Activated CD8-positive, alpha-beta memory T cell treated with anti-CD3 and anti-CD28 coated beads for 24 hours (primary cell): ENCODE measurements around the gene UFM1.
"Not testable (repeated sequence)": the region's sequence is repeated elsewhere in the genome, so short reads cannot be mapped to it uniquely, and the experiment has no call there.

Source experiments
- DNase-seq: peaks from one replicate; pipeline ENCODE4 v3.0.0-alpha.2; 2020

UFM1 gene

DNA sequence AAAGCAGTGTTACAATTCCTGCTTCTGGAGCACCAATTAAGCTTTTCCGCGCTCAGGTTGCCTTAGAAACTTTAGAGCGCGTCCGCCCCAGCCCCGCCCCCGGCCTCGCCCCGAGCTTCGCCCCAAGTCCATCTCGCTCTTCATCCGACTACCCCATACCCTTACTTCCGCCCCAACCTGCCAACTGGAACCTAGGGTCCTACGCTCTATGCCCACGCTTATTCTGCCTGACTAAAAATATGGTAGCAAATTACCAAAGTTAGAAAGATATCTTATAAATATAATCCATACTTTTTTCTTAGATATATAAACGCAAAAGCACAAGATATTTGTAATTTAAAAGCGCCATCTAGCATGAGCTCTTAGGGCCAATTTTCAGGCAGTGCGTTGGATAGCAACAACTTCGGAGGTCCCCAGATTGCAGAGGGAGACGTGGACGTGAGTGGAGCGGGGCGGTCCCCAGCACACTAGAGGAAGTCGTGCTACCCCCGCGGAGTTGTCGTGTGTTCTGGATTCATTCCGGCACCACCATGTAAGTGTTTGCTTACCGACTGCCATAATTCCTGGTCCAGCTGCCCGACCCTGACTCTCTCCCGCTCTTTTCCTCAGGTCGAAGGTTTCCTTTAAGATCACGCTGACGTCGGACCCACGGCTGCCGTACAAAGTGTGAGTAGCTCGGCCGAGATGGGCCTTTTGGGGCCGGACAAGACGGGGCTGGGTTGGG lies at the start of gene UFM1:
Gene UFM1, plus strand, starts transcription at position 462 of the 724 bp plus-strand sequence. Its CDS starts 69 bp downstream, at position 531.
- peak; percentile 89 for DNase-seq

DNA sequence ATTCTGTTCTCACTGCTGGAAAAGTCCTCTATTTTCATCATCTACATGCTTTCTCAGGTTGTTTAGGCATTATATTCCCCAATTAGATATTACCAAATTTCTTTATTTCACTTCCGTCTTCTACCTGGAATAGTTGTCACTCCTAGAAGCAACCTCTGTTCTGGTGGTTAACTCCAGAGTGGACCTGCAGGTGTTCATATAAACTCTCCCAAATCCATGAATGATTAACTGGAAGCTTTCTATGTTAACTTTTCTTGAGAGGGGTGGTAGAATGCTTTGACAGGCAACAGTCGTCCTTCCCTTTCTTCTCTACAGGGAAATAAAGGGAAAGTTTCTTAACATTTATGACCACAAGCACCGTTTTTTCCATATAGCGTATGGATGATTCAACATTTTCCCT lies 48.4 kb upstream of the UFM1 start:
- no peak for DNase-seq

DNA sequence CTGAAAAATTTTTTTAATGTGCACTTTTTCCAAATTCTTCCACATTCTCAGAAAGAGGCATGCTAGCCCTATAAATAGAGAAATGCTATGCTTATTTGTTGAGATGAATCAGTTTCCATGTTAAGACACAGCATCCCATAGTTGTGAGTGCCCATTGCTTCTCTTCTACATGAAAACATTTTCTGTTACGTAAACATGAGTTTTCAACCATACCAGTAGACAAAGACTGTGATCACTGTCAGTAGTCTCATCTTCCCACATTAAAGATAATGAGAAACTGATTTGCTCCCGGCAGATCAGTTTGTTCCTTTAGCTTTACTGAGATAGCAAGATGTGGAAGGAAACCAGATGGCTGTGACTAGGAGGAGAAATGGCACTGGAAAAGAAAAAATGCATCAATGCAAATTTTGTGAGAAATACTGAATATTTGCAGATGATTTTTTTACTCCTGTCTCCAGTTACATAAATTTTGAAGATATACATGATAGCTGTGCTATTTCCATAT lies 45.8 kb upstream of the UFM1 start:
- no peak for DNase-seq

DNA sequence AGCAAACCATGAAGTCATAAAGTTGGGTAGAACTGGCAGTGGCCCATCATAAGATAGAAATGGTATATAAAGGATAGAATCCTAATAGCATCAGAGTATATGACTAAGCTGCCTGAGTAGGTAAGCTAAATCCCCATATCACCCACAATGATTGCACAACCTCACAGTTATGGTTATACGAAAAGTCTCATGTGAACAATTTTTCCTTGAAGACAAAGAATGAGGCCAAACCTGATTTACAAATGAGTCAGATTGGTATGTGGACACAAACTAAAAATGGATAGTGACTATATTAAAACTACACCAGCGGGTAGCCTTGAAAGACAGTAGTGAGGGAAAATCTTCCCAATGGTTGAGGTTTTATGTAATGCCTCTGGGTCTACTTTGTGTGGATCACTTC lies 40.9 kb upstream of the UFM1 start:
- DNase-seq = no peak

DNA sequence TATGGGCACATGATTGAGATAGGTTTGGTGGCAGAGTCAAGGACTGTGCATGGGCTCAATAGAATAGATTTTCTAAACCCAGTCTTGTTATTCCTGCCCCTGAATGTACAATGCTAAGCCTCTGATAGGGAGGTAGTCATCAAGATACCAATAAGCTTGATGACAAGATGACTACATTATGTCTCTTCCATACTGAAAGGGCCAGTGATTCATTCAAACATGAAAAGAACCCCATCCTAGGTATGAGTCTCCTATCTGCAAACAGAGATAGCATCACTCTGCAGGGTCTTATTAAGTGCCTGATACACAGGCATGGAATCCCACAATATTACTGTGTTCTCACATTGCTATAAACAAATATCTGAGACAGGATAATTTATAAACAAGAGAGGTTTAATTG lies 40.3 kb upstream of the UFM1 start:
- no peak for DNase-seq

DNA sequence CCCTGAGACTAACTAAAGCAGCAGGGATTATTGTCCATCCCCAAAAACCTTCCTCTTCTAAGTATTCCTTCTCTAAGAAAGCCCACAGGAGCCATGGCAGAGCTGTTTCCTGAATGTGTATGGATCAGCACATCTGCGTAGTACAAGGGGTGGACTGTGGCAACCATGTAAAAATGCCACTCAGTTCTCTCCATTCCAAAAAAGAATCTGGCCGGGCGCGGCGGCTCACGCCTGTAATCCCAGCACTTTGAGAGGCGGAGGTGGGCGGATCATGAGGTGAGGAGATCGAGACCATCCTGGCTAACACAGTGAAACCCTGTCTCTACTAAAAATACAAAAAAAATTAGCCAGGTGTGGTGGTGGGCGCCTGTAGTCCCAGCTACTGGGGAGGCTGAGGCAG lies 38.5 kb upstream of the UFM1 start:
- not testable (repeated sequence) for DNase-seq

DNA sequence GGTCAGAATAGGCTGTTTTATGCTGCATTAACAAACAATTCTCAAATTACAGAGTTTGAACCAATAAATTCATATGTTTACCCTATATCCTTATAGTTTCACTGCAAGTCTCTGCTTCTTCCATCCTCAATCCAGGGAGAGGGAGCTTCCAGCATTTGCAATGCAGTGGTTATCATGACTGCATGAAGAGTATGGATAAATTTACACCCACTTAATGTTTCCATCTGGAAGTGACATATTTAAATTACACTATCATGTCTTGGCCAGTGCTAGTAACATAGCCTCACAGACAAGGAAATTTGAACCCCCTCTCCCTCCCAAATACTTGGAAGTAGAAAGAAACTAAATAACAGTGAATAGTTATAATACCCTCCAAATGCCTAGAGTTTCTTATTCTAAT lies 33.5 kb upstream of the UFM1 start:
- DNase-seq = no peak

DNA sequence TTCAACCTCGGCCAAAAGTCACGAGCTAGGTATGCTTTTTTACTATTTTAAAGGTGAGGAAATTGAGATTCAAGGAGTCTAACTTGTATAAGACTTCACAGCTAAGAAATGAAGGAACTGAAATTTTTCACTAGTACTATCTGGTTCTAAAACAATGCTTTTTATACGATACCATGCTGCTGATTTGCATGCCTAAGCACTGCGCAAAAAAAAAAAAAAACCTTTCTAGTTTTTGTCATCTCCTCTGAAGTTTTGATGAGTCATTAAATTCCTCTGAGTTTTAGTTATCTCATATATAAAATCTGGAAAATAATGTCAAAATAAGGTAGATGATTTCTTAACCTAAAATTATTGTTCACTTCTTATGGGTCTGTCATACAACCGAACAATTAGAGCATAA lies 28.0 kb upstream of the UFM1 start:
- DNase-seq = no peak

DNA sequence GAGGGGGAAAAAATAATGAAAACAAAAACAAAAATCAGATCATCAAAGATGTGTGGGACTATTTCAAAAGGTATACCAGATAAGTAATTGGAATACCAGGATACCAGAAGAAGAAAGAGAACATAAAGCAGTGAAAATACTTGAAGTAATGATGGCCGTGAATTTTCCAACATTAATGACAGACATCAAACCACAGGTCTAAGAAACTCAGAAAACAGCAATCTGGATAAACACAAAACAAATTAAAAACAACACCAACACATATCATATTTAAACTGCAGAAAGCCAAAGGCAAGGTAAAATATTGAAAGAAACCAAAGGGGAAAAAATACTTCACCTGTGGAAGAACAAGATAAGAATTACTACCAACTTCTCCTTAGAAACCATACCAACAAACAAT lies 24.2 kb upstream of the UFM1 start:
- DNase-seq = no peak

DNA sequence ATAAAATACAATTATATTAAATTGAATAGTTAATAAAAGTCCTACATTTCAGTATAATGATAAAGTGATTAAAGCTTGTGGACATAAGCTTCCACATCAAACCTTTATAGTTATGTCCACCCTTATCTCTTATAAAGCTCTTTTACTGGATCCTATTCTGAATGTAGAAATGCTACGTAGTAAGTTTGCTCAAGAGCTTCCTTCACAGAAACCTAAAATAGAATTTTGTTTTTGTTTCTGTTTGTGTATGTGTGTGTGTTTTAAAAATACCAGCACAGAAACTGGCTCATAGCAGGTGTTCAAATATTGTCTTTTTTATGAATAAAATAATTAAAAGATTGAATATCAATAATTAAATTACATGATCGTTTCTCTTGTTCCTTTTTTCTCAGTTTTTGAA lies 21.0 kb upstream of the UFM1 start:
- DNase-seq = no peak

DNA sequence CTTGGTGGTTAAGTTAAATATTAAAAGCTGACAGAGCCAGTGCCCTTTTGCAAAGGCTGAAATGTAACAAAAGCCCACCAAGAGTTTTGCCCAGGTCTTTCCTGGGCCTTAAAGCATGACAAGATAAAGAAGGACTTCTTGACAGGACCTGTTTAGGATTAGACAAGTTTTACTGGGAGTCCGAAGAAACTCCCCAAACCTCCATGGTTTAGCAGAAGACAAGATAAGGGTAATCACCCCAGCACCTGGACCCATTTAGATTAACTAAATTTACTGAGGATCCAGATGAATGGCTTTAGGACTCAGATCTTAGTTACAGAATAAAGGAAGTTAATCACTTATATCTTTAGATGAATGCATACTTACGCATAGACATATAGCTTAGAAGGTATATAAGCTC lies 14.8 kb upstream of the UFM1 start:
- no peak for DNase-seq

DNA sequence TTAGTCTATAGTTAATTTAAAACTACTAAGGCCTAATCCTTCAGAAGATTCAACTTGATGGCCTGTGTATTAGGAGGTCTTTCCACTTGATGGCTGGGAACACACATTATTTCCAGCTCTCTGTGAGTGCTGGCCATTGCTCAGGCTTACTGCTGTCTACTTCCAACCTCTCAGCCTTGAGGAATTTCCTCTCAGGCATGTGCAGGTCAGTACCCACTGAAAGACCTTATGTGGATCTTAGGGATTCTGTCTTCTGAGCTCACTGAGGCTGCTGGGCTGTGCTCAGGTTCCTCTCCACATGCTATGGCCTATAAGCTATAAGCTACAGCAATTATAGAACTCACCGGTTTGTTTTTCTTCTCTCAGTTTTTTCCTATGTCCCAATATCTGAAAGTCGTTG lies 11.6 kb upstream of the UFM1 start:
- no peak for DNase-seq

DNA sequence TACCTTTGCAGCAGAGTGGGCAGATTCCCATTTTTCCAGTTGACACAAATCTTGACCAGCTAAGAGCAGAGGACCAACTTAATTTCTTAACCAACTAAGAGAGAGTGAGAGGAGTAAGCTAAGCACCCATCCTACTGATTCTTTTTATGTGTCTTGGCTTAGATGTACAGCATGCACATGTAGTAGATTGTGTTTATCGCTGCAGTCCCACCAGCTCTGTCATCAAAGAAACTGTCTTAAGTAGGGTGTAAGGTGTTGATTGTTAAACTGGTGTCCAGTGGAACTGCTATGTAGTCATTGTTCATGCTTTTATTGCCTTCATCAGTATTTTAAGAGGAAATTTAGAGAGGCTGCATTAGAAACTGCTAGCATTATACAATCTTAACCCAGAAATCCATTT lies 9.0 kb upstream of the UFM1 start:
- no peak for DNase-seq

DNA sequence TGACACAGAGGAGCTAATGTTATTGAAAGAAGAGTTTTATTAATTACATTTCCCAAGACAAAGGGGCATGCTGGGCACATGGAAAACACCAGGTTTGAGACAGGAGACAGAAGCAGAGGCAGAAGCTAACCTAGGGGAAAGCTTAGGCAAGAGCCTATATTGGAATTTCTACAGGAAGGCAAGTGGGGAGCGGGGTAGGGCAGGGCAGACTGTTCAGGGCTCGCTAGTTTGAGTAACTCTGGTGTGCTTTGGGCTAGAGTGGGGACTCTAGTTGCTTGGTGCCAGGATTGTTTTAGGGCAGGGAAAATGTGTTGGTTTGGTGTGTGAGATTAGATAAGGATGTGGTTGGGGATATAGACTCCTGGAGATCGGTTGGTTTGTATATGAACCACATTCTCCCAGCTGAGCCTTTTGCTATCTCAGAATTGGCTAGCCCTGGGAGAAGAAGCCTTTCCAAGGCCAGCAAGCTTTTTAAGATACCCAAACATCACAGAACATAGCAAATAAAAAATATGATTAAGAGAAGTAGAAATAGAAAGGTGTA lies 8.4 kb upstream of the UFM1 start:
- DNase-seq = no peak

DNA sequence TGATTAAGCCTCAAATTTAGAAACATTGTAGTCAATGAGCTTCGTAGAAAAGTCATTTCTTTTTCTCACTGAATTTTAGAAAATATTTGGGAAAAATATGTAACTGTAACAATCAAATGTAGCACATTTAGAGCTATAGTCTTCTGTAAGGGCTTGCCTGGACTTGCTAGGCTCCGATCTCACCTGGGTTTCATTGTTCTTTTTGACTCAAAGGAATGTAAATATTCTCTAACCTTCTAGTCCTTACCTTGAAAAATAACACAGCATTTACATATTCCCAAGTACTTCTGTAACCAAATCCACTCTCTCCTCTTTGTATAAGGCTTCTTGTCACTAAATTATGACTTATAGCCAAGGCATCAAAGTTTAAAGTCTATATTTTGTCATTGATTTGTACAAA lies 2.9 kb upstream of the UFM1 start:
- DNase-seq = no peak

DNA sequence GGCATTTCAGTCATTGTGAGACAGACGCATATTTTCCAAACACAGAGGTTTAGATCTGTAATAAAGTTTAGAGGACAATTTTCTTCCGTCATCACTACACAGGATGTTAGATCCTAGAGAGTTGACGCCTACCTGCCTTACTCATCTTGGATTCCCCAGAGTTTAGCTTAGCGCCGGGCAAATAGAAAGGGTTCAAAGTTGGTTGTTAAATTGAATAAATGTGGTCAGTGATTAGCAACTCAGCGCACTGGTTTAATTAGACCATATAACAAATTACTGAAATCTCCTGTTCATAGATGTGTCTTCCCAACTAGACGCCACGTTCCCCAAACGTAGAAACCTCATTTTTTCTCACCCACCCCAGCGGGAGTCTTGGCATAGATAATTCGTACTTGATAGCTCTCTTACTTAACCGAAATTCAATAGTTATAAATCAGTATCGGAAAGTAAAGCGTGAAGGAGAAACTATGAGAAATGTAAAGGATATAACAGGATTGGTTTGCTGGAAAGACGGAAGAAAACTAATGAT lies 726 bp upstream of the UFM1 start:
- DNase-seq = no peak

DNA sequence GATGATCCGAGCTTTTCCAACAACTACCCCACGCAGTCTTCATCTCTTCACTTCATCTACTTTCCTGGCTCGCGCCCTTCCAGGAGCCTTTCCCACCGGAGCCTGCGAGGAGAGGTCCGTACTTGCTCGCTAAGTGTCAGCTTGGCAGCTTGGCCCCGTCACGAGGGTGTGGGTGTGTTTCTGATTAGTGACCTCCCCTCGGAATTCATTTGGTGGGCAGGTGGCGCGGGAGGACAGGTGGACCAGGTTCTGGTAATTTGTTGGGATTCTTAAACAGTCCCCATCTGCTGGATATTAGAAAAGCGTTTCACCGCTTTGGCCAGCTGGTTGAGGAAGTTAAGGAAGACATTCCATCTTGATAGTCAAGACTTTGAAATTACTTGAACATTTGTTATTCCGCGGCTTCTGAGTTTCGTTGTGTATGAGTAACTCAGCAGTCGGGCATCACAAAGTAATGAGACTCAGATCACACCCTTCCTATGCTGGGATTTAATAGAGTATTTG lies 515 bp downstream of the UFM1 start:
- no peak for DNase-seq

DNA sequence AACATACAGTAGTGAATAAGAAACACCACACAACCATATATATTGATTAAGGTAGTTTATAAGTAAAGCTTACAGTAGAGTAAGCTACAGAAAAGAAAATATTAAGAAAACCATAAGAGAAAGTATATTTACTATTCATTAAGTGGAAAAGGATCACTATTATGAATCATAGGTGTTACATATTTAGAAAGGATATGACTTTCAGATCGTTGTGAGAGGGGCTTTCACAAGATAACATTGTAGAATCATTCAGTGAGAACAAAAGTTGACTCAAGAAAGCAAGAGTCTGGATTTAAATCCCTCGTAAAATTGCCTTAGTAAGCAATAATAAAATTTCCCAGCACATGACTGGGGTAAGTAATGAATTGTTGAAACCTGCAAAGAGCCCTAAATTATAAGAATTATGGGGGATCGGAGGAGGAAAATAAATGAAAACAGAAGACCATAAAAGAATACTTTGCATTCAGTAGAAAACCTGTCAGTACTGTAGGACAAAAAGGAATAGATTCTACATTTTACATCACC lies 6.0 kb downstream of the UFM1 start:
- DNase-seq = no peak

DNA sequence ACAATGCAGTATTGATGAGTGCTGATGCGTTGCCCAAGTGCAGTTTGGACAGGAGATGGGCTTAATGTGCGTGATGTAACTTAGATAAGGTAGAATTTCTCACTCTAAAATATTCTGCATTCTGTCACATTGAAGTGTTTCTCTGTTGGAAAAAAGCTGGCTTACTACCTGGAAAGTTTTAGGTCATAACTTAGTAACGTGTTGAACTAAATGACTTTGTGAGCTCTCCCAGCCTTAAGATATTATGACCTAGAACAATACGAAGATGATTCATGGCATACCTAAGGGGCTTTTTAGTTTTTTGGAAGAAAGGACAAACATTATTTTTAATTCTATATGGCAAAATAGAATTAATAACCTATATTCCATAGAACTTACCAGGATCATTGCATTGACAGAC lies 9.0 kb downstream of the UFM1 start:
- DNase-seq = no peak

DNA sequence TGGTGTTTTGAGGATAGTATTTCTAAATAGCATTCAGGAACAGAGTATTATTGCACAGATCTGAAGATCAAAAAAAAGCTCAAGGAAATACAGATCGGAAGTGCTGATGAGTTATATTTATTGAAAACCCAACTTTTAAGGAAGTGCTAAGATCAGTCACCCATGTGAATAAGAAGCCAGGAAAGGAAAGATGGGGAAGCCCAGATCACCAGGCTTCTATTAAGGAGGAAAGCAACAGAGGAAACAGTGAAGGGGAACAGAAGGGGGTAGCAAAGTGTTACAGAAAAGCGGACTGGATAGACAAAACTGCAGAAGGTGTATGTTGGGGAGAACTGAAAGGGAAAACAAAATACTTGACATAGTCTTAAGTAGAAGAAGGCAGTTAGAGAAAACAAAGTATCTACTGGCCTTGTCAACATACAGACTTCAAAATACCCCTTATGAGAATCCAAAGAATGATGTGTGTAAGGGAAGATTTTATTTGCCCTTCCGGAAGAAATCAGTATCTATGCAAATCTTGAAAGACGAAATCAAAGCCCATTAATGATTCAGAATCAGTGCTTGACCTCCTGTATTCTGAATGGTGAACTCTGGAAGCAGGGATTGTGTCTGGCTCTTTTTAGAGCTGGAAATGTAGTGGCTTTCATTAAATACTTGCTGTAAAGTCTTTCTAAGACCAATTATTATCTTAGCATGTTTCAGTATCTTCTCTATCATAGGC lies 12.1 kb downstream of the UFM1 start:
- no peak for DNase-seq

DNA sequence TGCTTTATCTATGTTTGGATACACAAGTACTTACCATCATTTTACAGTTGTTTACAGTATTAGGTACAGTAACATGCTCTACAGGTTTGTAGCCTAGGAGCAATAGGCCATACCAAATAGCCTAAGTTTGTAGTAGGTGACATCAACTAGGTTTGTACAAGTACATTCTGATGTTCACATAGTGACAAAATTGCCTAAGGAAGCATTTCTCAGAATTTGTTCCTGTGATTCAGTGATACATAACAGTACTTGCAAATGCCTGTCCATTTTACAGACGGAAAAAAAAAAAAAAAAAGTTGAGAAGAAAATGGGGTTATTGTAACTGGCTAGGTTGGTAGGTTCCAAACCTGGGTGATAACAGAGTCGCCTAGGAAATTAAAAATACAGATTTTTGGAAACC lies 13.6 kb downstream of the UFM1 start:
- DNase-seq = no peak

DNA sequence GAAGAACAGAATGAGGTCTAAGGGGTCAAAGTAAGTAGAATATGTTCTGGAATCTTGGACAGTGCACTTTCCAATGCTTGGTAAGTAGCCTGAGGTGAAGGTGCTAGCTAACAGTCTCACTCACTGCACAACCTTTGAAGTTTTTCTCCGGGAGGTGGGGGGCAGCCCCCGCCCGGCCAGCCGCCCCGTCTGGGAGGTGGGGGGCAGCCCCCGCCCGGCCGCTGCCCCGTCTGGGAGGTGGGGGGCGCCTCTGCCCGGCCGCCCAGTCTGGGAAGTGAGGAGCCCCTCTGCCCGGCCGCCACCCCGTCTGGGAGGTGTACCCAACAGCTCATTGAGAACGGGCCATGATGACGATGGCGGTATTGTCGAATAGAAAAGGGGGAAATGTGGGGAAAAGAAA lies 14.1 kb downstream of the UFM1 start:
- not testable (repeated sequence) for DNase-seq

DNA sequence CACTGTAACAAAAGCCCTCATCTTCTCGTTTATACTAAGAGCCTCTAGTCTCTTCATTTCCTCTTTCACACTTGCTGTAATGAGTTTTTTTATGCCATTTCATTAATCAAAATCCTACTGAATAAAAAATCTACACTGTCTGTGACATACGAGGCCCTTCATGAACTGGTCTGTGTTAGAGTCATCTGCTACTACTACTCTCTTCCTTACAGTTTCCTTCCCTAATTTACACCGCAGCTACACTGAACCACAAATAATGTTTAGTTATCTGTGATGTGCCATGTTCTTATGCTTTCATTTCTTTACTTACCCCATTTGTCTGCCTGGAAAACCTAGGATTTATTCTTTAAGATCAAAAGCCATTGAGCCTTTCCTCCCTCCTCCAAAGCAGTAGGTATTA lies 16.0 kb downstream of the UFM1 start:
- no peak for DNase-seq
